CD1c-positive myeloid dendritic cell (primary cell): ENCODE results near the gene EDN1.

Experiments
- DNase-seq: peaks from one replicate; pipeline ENCODE4 v3.0.0-alpha.2; 2016; ENCODE audit errors: extremely low spot score

Gene EDN1

GRCh38 chr6:12289933-12290820, at the start of gene EDN1:
Gene EDN1, plus strand, starts transcription at chr6:12290361. Its CDS starts 269 bp downstream, at chr6:12290630.
- DNase-seq = peak; percentile 75

GRCh38 chr6:12241493-12242175, 48.5 kb upstream of the EDN1 start:
- DNase-seq = peak; percentile 82

- no peak for DNase-seq
These were observed 47.0 kb upstream of the EDN1 start for GRCh38 chr6:12243169-12243568.

- peak; percentile 19 for DNase-seq
These were observed 44.8 kb upstream of the EDN1 start for GRCh38 chr6:12245360-12245759.

- DNase-seq = no peak
These were observed 44.1 kb upstream of the EDN1 start for GRCh38 chr6:12245763-12246718.

DNA sequence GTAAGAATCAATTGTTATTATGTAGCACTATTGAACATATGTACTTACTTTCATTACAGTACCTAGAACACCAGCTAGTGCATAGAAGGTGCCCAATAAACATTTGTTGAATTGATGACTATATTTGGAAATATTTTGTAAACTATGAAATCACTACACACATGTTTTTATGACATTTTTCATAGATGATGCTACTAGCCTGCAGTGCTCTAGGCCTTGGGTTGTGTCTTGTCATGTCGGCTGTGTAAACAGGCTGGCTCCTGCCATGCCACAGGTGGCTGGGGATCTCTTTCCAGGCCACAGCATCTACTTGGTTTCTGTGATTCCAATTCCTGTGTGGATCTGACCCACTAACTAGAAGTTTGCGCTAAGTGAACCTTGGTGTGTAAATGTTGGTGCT, 43.3 kb upstream of the EDN1 start:
- DNase-seq = no peak

DNA sequence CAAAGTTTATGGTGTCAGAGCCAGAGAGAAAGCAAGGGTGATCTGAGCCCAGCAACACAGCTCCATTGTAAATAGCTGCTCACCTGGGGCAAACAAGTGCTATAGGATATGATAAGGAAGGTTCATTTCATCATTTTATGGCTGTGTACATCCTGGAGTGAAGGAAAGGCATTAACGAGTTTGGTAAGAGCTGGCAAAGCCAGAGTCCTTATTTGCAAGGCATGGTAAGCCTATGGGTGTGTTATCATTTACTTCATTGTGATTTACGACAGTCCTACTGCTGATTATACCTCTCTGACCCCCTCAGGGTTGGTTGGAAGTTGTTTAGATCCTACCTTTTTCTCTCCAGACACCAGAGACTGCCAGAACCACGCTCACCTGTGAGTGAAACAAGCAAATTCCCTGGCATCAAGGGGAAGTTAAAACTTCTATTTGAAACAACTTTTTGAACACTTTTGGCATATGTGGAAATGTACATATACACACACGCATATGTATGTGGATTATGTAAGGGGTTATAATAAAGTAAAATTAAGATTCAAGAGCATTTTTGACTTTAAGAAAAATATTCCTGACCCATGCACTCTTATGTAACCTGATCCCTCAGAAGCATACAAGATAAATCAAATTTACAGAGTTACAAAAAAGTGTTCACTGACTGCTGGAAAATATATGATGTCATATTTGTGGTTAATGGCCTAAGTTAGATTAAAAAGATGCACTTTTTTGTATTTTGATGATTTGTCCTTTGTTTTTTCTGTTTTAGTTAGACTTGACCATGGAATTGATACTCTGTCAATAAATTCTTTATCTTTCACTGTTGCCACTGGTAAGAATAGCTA, 40.4 kb upstream of the EDN1 start:
- DNase-seq = no peak

GRCh38 chr6:12250383-12250770, 39.8 kb upstream of the EDN1 start:
- no peak for DNase-seq

GRCh38 chr6:12254210-12254609, 36.0 kb upstream of the EDN1 start:
- no peak for DNase-seq

GRCh38 chr6:12258191-12258590, 32.0 kb upstream of the EDN1 start:
- no peak for DNase-seq

GRCh38 chr6:12258591-12259075, 31.5 kb upstream of the EDN1 start:
- DNase-seq = no peak

DNA sequence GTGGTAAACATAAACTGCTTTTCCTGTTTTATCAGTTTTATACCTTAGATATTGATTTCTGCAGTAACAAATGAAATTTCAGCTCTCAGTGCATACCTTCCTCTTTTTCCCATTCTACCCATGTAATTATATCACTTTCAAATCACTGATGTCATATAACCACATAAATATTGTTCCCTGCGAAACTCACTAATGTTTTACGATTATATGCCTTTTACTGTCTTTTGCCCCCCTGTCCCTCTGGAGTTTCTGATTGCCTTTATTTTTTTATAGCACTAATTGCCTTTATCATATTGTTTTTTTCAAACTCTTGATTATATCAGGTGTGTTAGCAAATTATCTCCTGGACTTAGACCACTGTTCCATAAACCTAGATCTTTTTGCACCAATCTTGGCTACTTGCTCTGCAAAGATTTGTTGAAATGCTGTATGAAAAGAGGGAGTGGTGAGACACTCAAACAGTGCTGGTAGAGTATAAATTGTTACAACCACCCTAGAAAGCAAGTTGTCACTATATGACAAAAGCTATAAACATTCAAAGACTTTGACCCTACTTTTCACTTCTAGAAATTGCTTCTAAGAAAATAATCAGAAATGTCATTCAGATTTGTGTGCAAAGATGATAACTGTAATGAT, 29.6 kb upstream of the EDN1 start:
- DNase-seq = peak; percentile 22

GRCh38 chr6:12261502-12261901, 28.7 kb upstream of the EDN1 start:
- peak; percentile 51 for DNase-seq

- peak; percentile 18 for DNase-seq
These were observed 27.7 kb upstream of the EDN1 start for GRCh38 chr6:12262236-12263061.

- DNase-seq = no peak
These were observed 26.8 kb upstream of the EDN1 start for GRCh38 chr6:12263403-12263802.

GRCh38 chr6:12264671-12265070, 25.5 kb upstream of the EDN1 start:
- DNase-seq = no peak

GRCh38 chr6:12265296-12265695, 24.9 kb upstream of the EDN1 start:
- DNase-seq = no peak

- DNase-seq = peak; percentile 96
These were observed 24.4 kb upstream of the EDN1 start for GRCh38 chr6:12265791-12266190.

GRCh38 chr6:12266571-12266970, 23.6 kb upstream of the EDN1 start:
- DNase-seq = peak; percentile 57
